Neutrophil (primary cell): ENCODE measurements around the gene EIF2B4.
A peak's percentile ranks its signal among the peaks of the same experiment; 100 is the strongest.
"Not testable (repeated sequence)": the region's sequence is repeated elsewhere in the genome, so short reads cannot be mapped to it uniquely, and the experiment has no call there.

Experiments
- H3K27ac ChIP-seq: fragments of 200-600 bp; sonication (generic); 2 replicates; pipeline ENCODE4 v1.5.1; 2016; ENCODE audit warnings: mild to moderate bottlenecking, moderate library complexity
- H3K27me3 ChIP-seq: fragments of 200-600 bp; sonication (generic); 2 replicates; pipeline ENCODE4 v1.6.0; 2016; ENCODE audit warnings: mild to moderate bottlenecking
- H3K36me3 ChIP-seq: fragments of 200-600 bp; sonication (generic); 2 replicates; pipeline ENCODE4 v1.5.1; 2017
- H3K4me1 ChIP-seq, 2 experiments: fragments of 200-600 bp in 1 of 2; sonication (generic) in 1 of 2; 1 replicate in 1 of 2; 2 replicates in 1 of 2; pipeline versions ENCODE4 v1.5.1 to v1.6.1; 2013 to 2016; ENCODE audit warnings: low read depth in 1 of 2, low read length in 1 of 2, mild to moderate bottlenecking in 1 of 2, moderate library complexity in 1 of 2; ENCODE audit not compliant: control insufficient read depth in 1 of 2, insufficient read depth in 1 of 2
- H3K4me3 ChIP-seq, 2 experiments: fragments of 200-600 bp in 1 of 2; sonication (generic) in 1 of 2; 1 replicate in 1 of 2; 2 replicates in 1 of 2; pipeline ENCODE4 v1.5.1; 2013 to 2016; ENCODE audit warnings: low read depth in 1 of 2, low read length in 1 of 2, mild to moderate bottlenecking in 1 of 2, moderate library complexity in 1 of 2
- H3K9me3 ChIP-seq: fragments of 200-600 bp; sonication (generic); 2 replicates; pipeline ENCODE4 v1.5.1; 2016
- TF ChIP-seq, protein P1 (sequence below): fragments of 200-600 bp; sonication (generic); IDR thresholded peaks from 2 replicates; pipeline ENCODE4 v1.5.1; 2016; ENCODE audit warnings: antibody characterized with exemption

Gene EIF2B4

DNA sequence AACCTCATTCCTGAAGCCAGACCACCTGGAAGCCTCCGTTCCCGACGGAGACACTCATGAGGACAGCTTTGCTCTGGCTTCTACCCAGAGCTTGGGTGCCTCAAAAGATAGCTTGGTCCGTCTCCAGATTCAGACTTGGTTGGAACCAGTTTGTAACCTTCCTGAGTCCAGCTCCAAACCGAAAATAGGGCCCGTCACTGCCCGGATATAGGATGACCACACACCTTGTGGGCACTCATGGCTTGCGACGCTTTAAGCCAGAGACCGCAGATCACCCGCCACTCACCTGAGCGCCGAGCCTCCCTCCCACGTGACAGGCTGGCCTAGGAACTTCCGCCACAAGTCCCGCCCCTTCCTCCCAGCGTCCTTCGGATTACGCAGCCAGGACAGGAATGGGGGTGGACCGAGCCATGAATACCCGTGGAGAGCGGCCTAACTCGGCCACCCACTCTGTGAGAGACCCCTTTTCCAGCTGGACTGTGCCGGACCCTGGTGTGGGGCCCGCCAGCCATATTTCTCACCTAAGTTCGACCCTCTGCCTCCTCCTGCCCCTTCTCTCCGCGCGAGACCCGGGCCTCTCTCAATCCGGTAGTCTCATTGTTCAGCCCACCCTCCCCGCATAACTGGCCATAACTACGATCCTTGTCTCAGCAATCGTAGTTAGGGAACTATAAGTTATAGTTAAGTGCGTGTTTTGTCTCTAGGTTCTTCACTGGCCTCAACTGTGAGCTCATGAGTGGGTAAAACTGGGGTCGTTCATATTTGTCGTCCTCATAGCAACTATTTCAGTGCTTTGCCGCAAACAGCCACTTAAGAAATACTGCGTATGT lies 47.2 kb downstream of the EIF2B4 start, which contains the start of gene MPV17:
MPV17 (minus strand) TSS at position 332 of the 830 bp plus-strand sequence. CDS start 580 bp downstream, outside the sequence.
- H3K4me3 ChIP-seq, result peak within 1 kb of the TSS; percentile 71 to 89
- no peaks in the 10 kb centered on the region for H3K27me3 ChIP-seq
- no peaks in the 10 kb centered on the region for H3K9me3 ChIP-seq
- H3K27ac ChIP-seq, result peak within 1 kb of the TSS; percentile 89
- H3K4me1 ChIP-seq, result peaks cover 16 to 19% of the 10 kb centered on the region in 2 experiments
- TF ChIP-seq, protein P1, sequence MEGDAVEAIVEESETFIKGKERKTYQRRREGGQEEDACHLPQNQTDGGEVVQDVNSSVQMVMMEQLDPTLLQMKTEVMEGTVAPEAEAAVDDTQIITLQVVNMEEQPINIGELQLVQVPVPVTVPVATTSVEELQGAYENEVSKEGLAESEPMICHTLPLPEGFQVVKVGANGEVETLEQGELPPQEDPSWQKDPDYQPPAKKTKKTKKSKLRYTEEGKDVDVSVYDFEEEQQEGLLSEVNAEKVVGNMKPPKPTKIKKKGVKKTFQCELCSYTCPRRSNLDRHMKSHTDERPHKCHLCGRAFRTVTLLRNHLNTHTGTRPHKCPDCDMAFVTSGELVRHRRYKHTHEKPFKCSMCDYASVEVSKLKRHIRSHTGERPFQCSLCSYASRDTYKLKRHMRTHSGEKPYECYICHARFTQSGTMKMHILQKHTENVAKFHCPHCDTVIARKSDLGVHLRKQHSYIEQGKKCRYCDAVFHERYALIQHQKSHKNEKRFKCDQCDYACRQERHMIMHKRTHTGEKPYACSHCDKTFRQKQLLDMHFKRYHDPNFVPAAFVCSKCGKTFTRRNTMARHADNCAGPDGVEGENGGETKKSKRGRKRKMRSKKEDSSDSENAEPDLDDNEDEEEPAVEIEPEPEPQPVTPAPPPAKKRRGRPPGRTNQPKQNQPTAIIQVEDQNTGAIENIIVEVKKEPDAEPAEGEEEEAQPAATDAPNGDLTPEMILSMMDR, result no peak
- peaks cover 19% of the 10 kb centered on the region for H3K36me3 ChIP-seq

GRCh38 chr2:27322301-27322765 lies 47.8 kb downstream of the EIF2B4 start:
- TF ChIP-seq, protein P1, result no peak
- H3K4me1 ChIP-seq, result peaks cover 16 to 19% of the 10 kb centered on the region in 2 experiments
- no peaks in the 10 kb centered on the region for H3K27me3 ChIP-seq
- peak overlapping the region; percentile 71 to 89 for H3K4me3 ChIP-seq
- peaks cover 14% of the 10 kb centered on the region for H3K36me3 ChIP-seq
- peak overlapping the region; percentile 89 for H3K27ac ChIP-seq
- no peaks in the 10 kb centered on the region for H3K9me3 ChIP-seq

- no peak overlapping the region for H3K4me3 ChIP-seq
- H3K27me3 ChIP-seq, result no peaks in the 10 kb centered on the region
- H3K36me3 ChIP-seq, result peaks cover 10% of the 10 kb centered on the region
- H3K9me3 ChIP-seq, result no peaks in the 10 kb centered on the region
- H3K4me1 ChIP-seq, result peaks cover 16 to 19% of the 10 kb centered on the region in 2 experiments
- no peak overlapping the region for H3K27ac ChIP-seq
- TF ChIP-seq, protein P1, result no peak
Observed at GRCh38 chr2:27320958-27321543, 49.1 kb downstream of the EIF2B4 start.

GRCh38 chr2:27319839-27320238 lies 50.3 kb downstream of the EIF2B4 start:
- H3K4me1 ChIP-seq, result peaks cover 16 to 19% of the 10 kb centered on the region in 2 experiments
- H3K9me3 ChIP-seq, H3K36me3 ChIP-seq, H3K4me3 ChIP-seq, H3K27me3 ChIP-seq, H3K27ac ChIP-seq: not testable (repeated sequence)

DNA sequence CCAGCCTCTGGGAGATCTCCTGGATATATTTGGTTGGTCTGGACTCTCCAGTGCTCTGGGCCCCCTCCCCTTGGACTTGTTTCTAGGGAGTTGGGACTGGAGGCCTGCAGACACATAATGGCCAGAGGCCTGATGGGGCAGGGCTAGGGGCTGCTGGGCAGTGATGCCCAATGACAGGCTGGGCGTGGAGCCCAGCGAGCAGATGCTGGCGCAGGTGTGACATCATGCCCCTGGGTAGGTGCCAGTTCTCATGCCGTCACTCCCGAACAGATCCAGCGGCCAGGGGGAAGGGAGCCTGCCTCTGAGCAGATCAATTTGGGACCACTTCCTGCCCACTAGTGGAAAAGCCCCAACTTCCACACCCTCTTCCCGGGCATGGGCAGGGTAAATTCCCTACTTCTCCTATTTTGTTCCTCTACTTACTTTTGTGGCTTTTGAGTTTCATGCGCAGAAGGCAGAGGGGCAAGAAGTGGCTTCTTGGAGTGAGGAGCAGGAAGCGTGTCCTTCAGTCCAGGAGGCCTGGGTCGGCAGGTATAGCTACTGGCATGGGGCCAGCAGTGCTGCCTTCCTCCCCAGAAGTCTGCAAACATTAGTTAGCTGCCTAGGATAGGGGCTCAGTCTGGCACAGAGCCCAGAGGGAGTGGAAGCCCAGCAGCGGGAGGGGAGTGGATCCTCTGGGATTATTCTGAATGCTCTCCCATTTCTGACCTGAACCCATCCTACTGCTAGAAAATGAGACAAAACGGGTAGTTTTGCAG lies 53.3 kb downstream of the EIF2B4 start:
- Histone ChIP-seq H3K27ac (no peak overlapping the region), H3K36me3 (peaks cover 14% of the 10 kb centered on the region)
- TF ChIP-seq, protein P1, result no peak

More for the DNA sequence above, 53.3 kb downstream of the EIF2B4 start:
- Histone ChIP-seq H3K9me3 (no peaks in the 10 kb centered on the region), H3K4me3 (no peak overlapping the region), H3K4me1 (no peaks in the 10 kb centered on the region), H3K27me3 (no peaks in the 10 kb centered on the region)
